GM21447 (cell line): ENCODE measurements around the gene BCAP31.
"Not testable (repeated sequence)": the region's sequence is repeated elsewhere in the genome, so short reads cannot be mapped to it uniquely, and the experiment has no call there.

Source experiments
- ATAC-seq: cut with Tn5 transposase; IDR thresholded peaks from one replicate; pipeline ENCODE4 v1.9.1; 2021; ENCODE audit not compliant: unreplicated experiment

BCAP31 gene

GRCh38 chrX:153684467-153685155 lies 39.6 kb downstream of the BCAP31 start:
- ATAC-seq = no peak

DNA sequence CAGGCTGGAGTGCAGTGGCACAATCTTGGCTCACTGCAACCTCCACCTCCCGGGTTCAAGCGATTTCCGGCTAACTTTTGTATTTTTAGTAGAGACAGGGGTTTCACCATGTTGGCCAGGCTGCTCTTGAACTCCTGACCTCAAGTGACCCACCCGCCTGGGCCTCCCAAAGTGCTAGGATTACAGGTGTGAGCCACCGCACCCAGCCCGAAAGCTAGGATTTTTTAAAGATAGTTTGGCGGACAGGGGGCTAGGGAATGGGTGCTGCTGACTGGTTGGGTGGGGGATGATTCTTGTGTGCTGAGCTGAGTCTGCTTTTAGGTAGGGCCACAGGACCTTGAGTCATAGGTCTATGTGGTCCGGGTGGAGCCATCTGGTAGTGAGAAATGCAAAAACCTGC lies 40.7 kb downstream of the BCAP31 start:
- ATAC-seq = not testable (repeated sequence)

GRCh38 chrX:153681175-153681574 lies 43.0 kb downstream of the BCAP31 start:
- ATAC-seq = no peak

GRCh38 chrX:153674219-153674851 lies 49.9 kb downstream of the BCAP31 start:
- ATAC-seq = no peak

DNA sequence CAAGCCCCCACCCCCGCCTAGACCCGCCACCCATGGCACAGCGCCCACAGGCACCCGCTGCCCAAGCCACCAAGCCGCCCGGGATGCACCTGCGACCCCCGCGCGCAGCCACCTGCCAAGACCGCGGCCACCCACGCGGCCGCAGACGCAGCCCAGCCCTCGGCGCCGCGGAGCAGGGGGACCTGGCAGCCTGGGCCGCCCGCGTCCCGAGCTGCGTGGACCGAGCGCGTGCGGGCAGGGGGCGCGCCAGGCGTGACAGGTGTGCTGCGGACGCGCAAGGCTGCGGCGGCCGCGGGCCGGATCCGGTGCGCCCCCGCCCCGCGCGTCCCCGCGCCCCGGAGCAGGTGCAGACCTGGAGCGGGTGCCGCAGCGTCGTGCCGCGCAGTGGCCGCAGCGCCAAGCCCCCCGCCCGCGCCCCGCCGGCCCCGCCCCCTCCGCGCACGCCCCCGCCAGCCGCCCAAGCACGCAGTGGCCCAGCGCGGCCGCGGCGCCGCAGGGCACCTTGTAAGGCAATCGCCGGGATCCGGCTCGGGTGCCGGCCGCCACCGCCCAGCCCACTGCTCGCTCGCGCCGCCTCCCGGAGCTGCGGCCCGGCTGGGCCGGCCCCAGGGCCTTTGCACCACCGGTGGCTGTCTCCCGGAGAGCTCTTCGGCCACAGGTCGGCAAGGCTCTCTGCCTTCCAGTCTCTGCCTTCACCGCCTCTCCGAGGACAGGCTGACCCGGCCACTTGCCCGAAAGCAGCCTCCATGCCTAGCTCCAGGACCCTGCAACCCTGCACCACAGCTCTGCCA lies 50.6 kb downstream of the BCAP31 start, which contains the start of gene PNCK:
TSS of gene PNCK (minus strand) at position 386 of the 791 bp plus-strand sequence. CDS start 737 bp downstream, outside the sequence.
- ATAC-seq = no peak

- ATAC-seq = no peak
These were observed 51.4 kb downstream of the BCAP31 start for GRCh38 chrX:153672531-153673427.

DNA sequence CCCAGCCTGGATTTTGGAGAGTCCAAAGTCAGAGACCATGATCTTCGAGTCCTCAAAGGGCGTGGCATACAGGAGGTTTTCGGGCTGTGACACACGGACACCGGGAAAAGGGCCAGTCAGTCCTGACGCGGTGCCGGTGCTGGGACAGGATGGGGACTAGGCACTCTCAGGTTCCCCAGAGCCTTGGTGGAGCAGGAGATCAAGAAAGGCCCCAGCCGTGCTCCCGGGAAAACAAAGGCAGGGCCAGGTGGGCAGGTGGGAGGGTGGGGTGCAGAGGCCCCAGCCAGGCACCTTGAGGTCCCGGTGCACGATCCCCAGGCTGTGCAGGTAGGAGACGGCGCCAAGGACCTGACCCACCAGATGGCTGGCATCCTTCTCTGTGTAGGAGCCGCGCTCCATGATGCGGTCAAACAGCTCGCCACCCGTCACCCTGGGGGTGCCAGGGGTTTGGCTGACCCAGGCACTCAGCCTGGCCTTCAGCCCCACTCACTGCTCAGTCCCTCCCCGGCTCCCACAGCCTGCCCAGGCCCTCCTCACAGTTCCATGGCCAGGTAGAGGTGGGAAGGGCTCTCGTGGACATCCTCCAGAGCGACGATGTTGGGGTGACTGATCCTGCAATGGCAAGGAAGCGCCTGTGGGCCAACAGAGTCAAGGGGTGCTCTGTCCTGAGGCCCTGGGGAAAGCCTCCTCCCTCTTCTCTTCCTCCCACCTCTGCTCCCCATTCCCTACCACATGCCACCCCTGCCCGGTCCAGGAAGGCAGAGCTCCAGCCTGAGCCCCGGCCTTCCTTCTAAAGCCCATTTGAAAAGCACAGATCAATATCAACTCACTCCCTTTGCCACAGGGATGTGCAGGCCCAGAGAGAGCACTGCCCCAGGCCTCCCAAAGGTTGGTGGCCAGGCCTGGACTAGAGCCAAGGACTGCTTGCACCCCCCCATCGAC lies 52.3 kb downstream of the BCAP31 start:
- ATAC-seq = no peak

DNA sequence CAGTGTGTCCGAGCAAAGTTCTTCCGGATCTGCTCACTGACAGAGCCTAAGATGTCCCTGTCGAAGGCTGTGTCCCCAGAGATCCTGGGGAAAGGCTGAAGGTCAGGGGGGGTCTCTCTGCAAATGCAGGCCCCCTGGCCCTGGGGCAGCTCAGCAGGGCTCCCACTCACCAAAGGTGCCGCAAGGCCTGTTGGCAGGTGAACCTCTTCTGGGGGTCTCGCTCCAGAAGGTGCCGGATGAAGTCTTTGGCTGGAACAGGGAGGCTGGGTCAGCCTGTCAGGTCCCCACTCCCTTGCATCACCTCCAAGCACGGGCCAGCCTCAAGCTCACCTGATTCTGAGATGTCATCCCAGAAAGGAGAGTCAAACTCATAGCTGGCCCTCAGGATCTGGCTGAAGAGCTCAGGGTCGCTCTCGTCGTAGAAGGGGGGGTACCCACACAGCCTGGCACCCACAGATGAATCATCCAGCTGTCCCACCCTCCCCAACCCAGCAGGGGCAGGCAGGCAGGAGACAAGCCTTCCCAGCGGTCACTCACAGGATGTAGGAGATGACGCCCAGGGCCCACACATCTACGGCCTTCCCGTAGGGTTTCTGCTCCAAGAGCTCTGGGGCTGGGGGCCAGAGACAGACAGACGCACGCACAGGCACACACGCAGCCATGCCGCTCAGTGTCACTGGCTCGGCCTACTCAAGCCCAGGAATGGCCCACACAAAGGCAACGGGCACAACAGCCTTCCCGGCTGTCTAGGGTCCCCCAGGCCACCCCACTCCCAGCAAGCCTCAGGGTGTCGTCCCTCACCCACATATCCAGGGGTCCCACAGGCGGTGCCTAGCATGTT lies 53.2 kb downstream of the BCAP31 start:
- ATAC-seq = no peak

- no peak for ATAC-seq
These were observed 54.1 kb downstream of the BCAP31 start for GRCh38 chrX:153669901-153670731.

DNA sequence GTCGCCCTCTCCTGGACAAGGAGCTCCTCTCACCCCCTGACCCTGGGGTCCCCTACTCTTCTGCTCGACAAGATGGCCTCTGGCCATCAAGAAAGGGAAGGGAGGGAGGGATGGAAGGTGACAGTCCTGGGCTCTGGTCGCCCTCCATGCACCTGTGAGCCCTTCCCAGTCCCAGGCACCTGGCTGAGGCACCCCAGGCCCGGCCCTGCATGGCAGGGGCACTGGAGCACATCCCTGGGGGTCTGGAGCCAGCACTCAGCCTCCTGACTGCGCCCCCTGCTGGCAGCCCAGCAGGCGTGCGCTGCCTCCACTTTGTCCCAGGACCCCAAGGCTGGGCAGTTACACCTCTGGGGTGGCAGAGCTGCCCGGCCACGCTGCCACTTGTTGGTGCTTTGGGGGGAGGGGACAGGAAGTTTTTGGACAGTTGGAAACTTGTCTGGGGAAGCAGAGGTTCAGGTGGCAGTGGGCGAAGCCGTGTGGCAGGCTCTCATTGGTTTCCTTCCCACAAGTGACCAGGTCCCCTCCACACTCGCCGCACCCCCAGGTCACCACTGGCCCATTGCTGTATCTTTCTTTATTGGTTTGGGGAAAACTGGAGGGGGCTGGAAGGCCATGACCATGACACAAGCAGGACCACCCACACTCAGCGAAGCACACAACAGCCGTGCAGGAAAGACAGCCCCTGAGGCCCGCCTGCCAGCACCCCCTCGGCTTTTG lies 54.9 kb downstream of the BCAP31 start:
- no peak for ATAC-seq

GRCh38 chrX:153668423-153669173 lies 55.6 kb downstream of the BCAP31 start:
- no peak for ATAC-seq

DNA sequence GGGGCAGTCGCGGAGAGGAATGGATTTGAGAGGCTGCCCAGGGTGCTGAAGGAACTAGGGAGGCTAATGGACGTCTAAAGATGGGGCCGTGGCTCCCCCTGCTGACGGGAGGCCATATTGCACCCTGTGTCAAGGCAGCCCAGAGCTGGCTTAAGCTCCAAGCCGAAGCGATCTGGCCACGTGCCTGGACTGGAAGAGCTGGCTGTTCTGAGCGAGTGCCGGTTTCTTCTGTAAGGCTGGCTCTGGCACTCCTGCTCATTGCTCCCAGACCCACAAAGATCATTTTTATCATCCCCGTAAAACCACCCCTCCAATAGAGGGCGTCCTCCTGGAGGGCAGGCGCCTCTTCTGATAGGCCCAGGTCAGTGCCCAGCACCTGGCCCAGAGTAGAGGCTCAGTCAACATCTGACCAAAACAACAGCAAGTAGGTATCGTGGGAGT lies 56.2 kb downstream of the BCAP31 start:
- ATAC-seq = no peak

GRCh38 chrX:153667281-153667955 lies 56.8 kb downstream of the BCAP31 start:
- ATAC-seq = no peak

GRCh38 chrX:153665726-153666306 lies 58.4 kb downstream of the BCAP31 start:
- ATAC-seq = no peak

- no peak for ATAC-seq
These were observed 61.9 kb downstream of the BCAP31 start for GRCh38 chrX:153662266-153662665.

- ATAC-seq = no peak
These were observed 64.9 kb downstream of the BCAP31 start for GRCh38 chrX:153659268-153659667.
